Measurements from ENCODE around the gene ABHD12. TPM values are rescaled to one million over a fixed set of nuclear protein-coding genes. Genes with fewer than 3 reads are reported as not detected.

Gene ABHD12
- total and polyA plus RNA-seq, 8 donors: 39.7 to 57.8 (median 47.4) TPM

GRCh38 chr20:25422032-25422431, 31.4 kb upstream of the ABHD12 start:
- no peaks in the 10 kb centered on the region for H3K36me3 ChIP-seq
- TF ChIP-seq CTCF (IDR thresholded peaks at IDR 0.05): no peak
- H3K9me3 ChIP-seq: no peaks in the 10 kb centered on the region
- intact Hi-C loops (cut with DNase I): no loop called here
- ATAC-seq (no peak), DNase-seq (no peak)
- no peak overlapping the region for H3K4me3 ChIP-seq
- H3K4me1 ChIP-seq: no peaks in the 10 kb centered on the region
- H3K27me3 ChIP-seq: no peaks in the 10 kb centered on the region
- H3K27ac ChIP-seq: no peak overlapping the region

- Histone ChIP-seq H3K27ac (no peak overlapping the region), H3K9me3 (no peaks in the 10 kb centered on the region), H3K4me3 (no peak overlapping the region), H3K36me3 (no peaks in the 10 kb centered on the region), H3K4me1 (no peaks in the 10 kb centered on the region), H3K27me3 (no peaks in the 10 kb centered on the region)
- intact Hi-C loops (cut with DNase I): no loop called here
- DNase-seq (no peak), ATAC-seq (no peak)
- no peak for TF ChIP-seq CTCF (IDR thresholded peaks at IDR 0.05)
Measured at GRCh38 chr20:25421102-25421501, 30.5 kb upstream of the ABHD12 start.

GRCh38 chr20:25418776-25419175, 28.1 kb upstream of the ABHD12 start:
- intact Hi-C loops (cut with DNase I): no loop called here
- ATAC-seq (no peak), DNase-seq (no peak)
- H3K4me1 ChIP-seq: no peaks in the 10 kb centered on the region
- no peak overlapping the region for H3K4me3 ChIP-seq
- H3K27ac ChIP-seq: no peak overlapping the region
- no peaks in the 10 kb centered on the region for H3K36me3 ChIP-seq
- TF ChIP-seq CTCF (IDR thresholded peaks at IDR 0.05): no peak
- H3K9me3 ChIP-seq: no peaks in the 10 kb centered on the region
- H3K27me3 ChIP-seq: no peaks in the 10 kb centered on the region

- H3K9me3 ChIP-seq: peaks cover 0 to 5% of the 10 kb centered on the region in 2 donors
- DNase-seq (no peak), ATAC-seq (no peak)
- no peak for TF ChIP-seq CTCF (IDR thresholded peaks at IDR 0.05)
- no peak overlapping the region for H3K4me3 ChIP-seq
- H3K4me1 ChIP-seq: peaks cover 6 to 19% of the 10 kb centered on the region in 2 donors
- no peak overlapping the region for H3K27ac ChIP-seq
- intact Hi-C loops (cut with DNase I): no loop called here
- H3K36me3 ChIP-seq: no peaks in the 10 kb centered on the region
- H3K27me3 ChIP-seq: no peaks in the 10 kb centered on the region
Measured at GRCh38 chr20:25408890-25409289, 18.3 kb upstream of the ABHD12 start.

GRCh38 chr20:25408170-25408547, 17.5 kb upstream of the ABHD12 start:
- Histone ChIP-seq H3K27ac (no peak overlapping the region), H3K27me3 (no peaks in the 10 kb centered on the region), H3K9me3 (peaks cover 0 to 12% of the 10 kb centered on the region in 2 donors), H3K36me3 (no peaks in the 10 kb centered on the region), H3K4me3 (peak overlapping the region; percentile 59 to 70), H3K4me1 (peaks cover 6 to 19% of the 10 kb centered on the region in 2 donors)
- intact Hi-C loops (cut with DNase I): no loop called here
- DNase-seq (no peak), ATAC-seq (no peak)
- TF ChIP-seq CTCF (IDR thresholded peaks at IDR 0.05): no peak

All from left lung (tissue), 10 donors.